Smooth muscle cell (in vitro differentiated cells): ENCODE results near the gene PRRT2. TPM values are rescaled to one million over a fixed set of nuclear protein-coding genes. Genes with fewer than 3 reads are reported as not detected.
A peak's percentile ranks its signal among the peaks of the same experiment; 100 is the strongest.

ENCODE experiments used
- DNase-seq: peaks from one replicate; lab custom pipeline; 2025; ENCODE audit not compliant: unreplicated experiment; lab: John Stamatoyannopoulos, UW
- H2AFZ ChIP-seq: fragments of 200-600 bp; sonication (generic); 2 replicates; pipeline ENCODE4 v1.6.0; 2016; ENCODE audit warnings: antibody characterized with exemption, low read depth, mild to moderate bottlenecking
- H3F3A ChIP-seq: fragments of 200-600 bp; sonication (generic); 2 replicates; pipeline ENCODE4 v1.6.0; 2017; ENCODE audit warnings: antibody characterized with exemption, low read depth
- H3K27ac ChIP-seq: fragments of 200-600 bp; sonication (generic); 2 replicates; pipeline ENCODE4 v1.5.1; 2016; ENCODE audit warnings: low read depth, mild to moderate bottlenecking
- H3K27me3 ChIP-seq: fragments of 200-600 bp; sonication (generic); 2 replicates; pipeline ENCODE4 v1.6.1; 2016; ENCODE audit warnings: low read depth, mild to moderate bottlenecking
- H3K36me3 ChIP-seq: fragments of 200-600 bp; sonication (generic); 2 replicates; pipeline ENCODE4 v1.5.1; 2016; ENCODE audit warnings: low read depth
- H3K4me1 ChIP-seq: fragments of 200-600 bp; sonication (generic); 2 replicates; pipeline ENCODE4 v1.5.1; 2016; ENCODE audit warnings: low read depth
- H3K4me2 ChIP-seq: fragments of 200-600 bp; sonication (generic); 2 replicates; pipeline ENCODE4 v1.6.0; 2016; ENCODE audit warnings: mild to moderate bottlenecking
- H3K4me3 ChIP-seq: fragments of 200-600 bp; sonication (generic); 2 replicates; pipeline ENCODE4 v1.5.1; 2016; ENCODE audit warnings: mild to moderate bottlenecking
- H3K79me2 ChIP-seq: fragments of 200-600 bp; sonication (generic); 2 replicates; pipeline ENCODE4 v1.6.0; 2016; ENCODE audit warnings: low read depth, mild to moderate bottlenecking
- H3K9ac ChIP-seq: fragments of 200-600 bp; sonication (generic); 2 replicates; pipeline ENCODE4 v1.6.0; 2016; ENCODE audit warnings: low read depth
- H3K9me3 ChIP-seq: fragments of 200-600 bp; sonication (generic); replicated peaks from 2 replicates; pipeline ENCODE4 v1.5.1; 2016; ENCODE audit warnings: low read depth
- H4K20me1 ChIP-seq: fragments of 200-600 bp; sonication (generic); 2 replicates; pipeline ENCODE4 v1.6.0; 2016; ENCODE audit warnings: low read depth
- WGBS: methylation state at CpG from one replicate; pipeline ENCODE4 v1.1.7; 2016; ENCODE audit warnings: low lambda C conversion rate; 5-methylcytosine and 5-hydroxymethylcytosine counted together
- polyA plus RNA-seq: library from polyadenylated mRNA; unstranded; fragments of >200 nt; fragmentation: Nextera tagmentation; extraction: Ambion mirVana; gene quantifications from 2 replicates; pipeline ENCODE4 v1.2.1, GENCODE V29; 2016
- total RNA-seq: library from RNA; depleted of rRNA; stranded (reverse); fragments of >200 nt; gene quantifications from 2 replicates; pipeline ENCODE4 v1.2.3, GENCODE V29; 2014
- TF ChIP-seq, protein P1 (sequence below): fragments of 200-600 bp; sonication (generic); IDR thresholded peaks from 2 replicates; pipeline ENCODE4 v1.5.1; 2017; ENCODE audit warnings: borderline replicate concordance, mild to moderate bottlenecking, antibody characterized with exemption; ENCODE audit not compliant: insufficient read depth, poor library complexity, severe bottlenecking

Gene PRRT2
- total and polyA plus RNA-seq, 2 experiments from 2014 or later: 12.2 TPM

GRCh38 chr16:29789775-29790182, 22.2 kb upstream of the PRRT2 start:
- peak overlapping the region; percentile 88 for H2AFZ ChIP-seq
- H3K4me1 ChIP-seq: peaks cover 15% of the 10 kb centered on the region
- H3K27me3 ChIP-seq: no peaks in the 10 kb centered on the region
- no peak for DNase-seq
- no peaks in the 10 kb centered on the region for H3F3A ChIP-seq
- no peaks in the 10 kb centered on the region for H3K9me3 ChIP-seq
- peaks cover 39% of the 10 kb centered on the region for H3K79me2 ChIP-seq
- peak overlapping the region; percentile 84 for H3K4me2 ChIP-seq
- H3K4me3 ChIP-seq: peak overlapping the region; percentile 75
- TF ChIP-seq, protein P1, sequence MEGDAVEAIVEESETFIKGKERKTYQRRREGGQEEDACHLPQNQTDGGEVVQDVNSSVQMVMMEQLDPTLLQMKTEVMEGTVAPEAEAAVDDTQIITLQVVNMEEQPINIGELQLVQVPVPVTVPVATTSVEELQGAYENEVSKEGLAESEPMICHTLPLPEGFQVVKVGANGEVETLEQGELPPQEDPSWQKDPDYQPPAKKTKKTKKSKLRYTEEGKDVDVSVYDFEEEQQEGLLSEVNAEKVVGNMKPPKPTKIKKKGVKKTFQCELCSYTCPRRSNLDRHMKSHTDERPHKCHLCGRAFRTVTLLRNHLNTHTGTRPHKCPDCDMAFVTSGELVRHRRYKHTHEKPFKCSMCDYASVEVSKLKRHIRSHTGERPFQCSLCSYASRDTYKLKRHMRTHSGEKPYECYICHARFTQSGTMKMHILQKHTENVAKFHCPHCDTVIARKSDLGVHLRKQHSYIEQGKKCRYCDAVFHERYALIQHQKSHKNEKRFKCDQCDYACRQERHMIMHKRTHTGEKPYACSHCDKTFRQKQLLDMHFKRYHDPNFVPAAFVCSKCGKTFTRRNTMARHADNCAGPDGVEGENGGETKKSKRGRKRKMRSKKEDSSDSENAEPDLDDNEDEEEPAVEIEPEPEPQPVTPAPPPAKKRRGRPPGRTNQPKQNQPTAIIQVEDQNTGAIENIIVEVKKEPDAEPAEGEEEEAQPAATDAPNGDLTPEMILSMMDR: no peak
- WGBS: 69% methylated on average over 20 of the region's 20 CpGs
- H3K9ac ChIP-seq: no peak overlapping the region
- no peaks in the 10 kb centered on the region for H3K36me3 ChIP-seq
- peak overlapping the region; percentile 72 for H3K27ac ChIP-seq
- no peaks in the 10 kb centered on the region for H4K20me1 ChIP-seq

GRCh38 chr16:29790183-29790948, 21.6 kb upstream of the PRRT2 start, which contains the start of gene KIF22:
Gene KIF22, plus strand, starts transcription at chr16:29790751. Its CDS starts 9 bp downstream, at chr16:29790760.
- H4K20me1 ChIP-seq: no peaks in the 10 kb centered on the region
- peak within 1 kb of the TSS; percentile 75 for H3K4me3 ChIP-seq
- H2AFZ ChIP-seq: peak within 1 kb of the TSS; percentile 88
- peaks cover 15% of the 10 kb centered on the region for H3K4me1 ChIP-seq
- TF ChIP-seq, protein P1: peak; percentile 50
- H3K79me2 ChIP-seq: peaks cover 45% of the 10 kb centered on the region
- WGBS: 2% methylated on average over 67 of the region's 67 CpGs
- no peaks in the 10 kb centered on the region for H3K36me3 ChIP-seq
- H3F3A ChIP-seq: no peaks in the 10 kb centered on the region
- H3K9me3 ChIP-seq: no peaks in the 10 kb centered on the region
- no peaks in the 10 kb centered on the region for H3K27me3 ChIP-seq
- peak within 1 kb of the TSS; percentile 63 for H3K9ac ChIP-seq
- peak within 1 kb of the TSS; percentile 96 for H3K4me2 ChIP-seq
- peak within 1 kb of the TSS; percentile 72 for H3K27ac ChIP-seq
- DNase-seq: peak; percentile 98

- TF ChIP-seq, protein P1: no peak
- DNase-seq: peak; percentile 18
Observed at GRCh38 chr16:29790949-29791844, 20.8 kb upstream of the PRRT2 start.

More at GRCh38 chr16:29790949-29791844, 20.8 kb upstream of the PRRT2 start:
- Histone ChIP-seq H3K4me1 (peaks cover 15% of the 10 kb centered on the region), H3K9ac (peak overlapping the region; percentile 63), H4K20me1 (no peaks in the 10 kb centered on the region), H3F3A (no peaks in the 10 kb centered on the region), H3K4me2 (peak overlapping the region; percentile 96), H3K27me3 (no peaks in the 10 kb centered on the region), H3K79me2 (peaks cover 51% of the 10 kb centered on the region), H2AFZ (peak overlapping the region; percentile 76), H3K36me3 (no peaks in the 10 kb centered on the region), H3K9me3 (no peaks in the 10 kb centered on the region), H3K27ac (no peak overlapping the region), H3K4me3 (peak overlapping the region; percentile 75)
- WGBS: 2% methylated on average over 31 of the region's 31 CpGs
